EH (cell line): ENCODE measurements around the gene WASHC2A.
"Not testable (repeated sequence)": the region's sequence is repeated elsewhere in the genome, so short reads cannot be mapped to it uniquely, and the experiment has no call there.

ENCODE experiments used
- DNase-seq: peaks from one replicate; pipeline ENCODE4 v3.0.0-alpha.2; 2015; ENCODE audit warnings: low read depth

The WASHC2A gene

DNA sequence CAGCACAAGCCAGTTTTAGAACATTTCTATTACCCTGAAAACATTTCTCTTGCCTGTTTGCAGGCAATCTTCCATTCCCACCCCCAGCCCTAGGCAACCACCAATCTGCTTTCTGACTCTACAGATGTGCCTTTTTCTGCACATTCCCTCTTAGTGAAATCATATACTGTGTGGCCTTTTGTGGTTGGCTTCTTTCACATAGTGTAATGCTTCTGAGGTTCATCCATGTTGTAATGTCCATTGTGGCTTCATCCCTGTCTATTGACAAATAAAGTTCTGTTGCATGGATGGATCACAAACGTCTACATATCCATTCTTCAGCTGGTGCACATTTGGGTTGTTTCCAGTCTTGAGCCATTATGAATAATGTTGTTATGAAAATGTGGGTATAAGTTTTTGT, 77.8 kb downstream of the WASHC2A start:
- DNase-seq, result peak; percentile 35

DNA sequence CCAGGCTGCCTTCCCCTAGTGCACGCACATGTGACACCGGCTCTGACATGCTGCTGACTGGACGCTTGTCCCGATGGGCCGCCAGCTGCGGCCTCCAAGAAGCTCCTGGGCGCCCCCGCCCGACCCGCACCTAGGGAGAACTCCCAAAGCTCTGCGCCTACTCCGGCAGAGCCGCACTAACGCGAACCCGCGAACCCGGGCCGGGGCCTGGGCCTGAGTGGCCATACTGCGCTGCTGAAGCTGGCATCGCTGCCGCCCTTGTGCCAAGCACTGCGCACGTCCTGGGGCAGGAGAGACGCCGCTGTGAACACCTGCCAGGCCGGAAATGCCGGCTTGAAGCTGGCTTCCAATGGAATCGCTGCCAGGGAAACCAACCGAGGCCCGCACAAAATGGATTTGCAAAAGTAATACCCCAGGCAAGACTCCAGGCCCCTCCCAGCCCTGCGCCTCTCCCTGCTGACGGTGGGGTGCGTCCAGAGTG, 85.1 kb downstream of the WASHC2A start:
- no peak for DNase-seq

DNA sequence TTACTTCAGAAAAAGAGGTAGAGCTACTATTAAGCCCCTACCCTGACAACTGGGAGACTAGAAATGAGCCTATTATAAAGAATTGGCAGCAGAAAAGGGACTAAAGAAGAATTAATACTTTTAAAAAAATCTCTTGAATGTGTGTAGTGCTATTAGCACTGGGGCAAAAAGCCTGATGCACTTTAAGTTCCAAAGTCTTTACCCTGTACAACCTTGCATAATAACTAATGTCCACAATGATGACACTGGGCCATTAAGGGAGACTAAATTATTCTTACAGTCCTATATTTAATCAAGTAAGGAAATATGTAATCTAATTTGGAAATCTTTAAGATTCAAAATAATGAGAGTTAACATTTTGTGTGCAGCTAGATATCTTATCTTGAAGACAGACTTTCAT, 90.1 kb downstream of the WASHC2A start:
- DNase-seq, result not testable (repeated sequence)

DNA sequence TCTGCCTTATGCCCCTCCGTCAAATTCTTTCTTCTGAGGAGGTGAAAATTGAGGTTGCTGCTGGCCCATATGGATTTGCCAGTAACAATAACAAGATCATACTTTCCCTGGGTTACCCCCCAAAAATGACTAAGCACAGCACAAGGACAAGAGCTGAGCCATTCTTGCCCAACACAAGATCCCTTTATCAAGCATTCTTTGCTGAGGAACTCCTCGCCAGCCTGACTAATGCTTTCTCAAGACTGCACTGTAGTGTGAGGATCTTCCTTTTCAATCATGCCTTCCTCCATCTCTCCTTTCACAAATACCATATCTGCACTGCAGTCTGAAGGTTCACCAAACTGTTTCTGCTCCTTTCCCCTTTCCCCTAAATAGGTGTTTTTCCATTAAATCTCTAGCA, 92.1 kb downstream of the WASHC2A start:
- DNase-seq, result peak; percentile 18

DNA sequence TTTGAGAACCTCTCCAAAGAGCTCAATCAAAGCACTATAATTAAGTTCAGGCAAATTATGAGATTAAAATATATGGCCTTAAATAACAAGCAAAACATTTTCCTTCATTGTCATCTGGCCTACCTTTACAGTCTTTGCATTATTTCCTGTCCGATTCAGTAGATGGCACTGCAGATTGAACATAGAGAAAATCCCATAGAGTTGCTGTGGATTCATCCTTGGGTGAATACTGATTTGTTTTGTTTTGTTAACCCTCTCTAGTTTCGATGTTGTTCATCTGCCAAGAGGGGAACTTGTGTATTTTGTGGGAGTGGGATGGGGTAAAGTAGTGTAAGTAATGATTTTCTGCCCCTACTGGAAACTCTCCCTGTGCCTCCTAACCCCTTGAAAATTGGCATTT, 97.3 kb downstream of the WASHC2A start:
- peak; percentile 4 for DNase-seq

DNA sequence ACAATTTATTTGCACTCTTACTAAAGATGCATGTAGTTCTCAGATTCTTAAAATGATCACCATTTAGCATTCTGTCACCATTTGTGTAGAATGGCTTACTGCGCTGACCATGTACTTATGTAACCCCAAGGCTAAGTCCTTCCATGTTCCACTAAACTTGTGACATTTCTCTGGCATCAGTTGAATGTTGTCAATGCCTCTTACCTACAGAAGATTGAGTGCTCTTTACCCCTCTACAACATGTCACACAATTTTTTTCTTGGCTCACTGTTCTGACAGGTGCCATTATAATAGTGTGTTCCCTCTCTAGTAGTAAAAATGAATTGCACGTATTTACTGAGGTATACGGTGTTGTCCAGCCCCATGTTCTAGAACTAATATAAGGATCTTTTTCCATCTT, 100.1 kb downstream of the WASHC2A start:
- DNase-seq, result not testable (repeated sequence)

DNA sequence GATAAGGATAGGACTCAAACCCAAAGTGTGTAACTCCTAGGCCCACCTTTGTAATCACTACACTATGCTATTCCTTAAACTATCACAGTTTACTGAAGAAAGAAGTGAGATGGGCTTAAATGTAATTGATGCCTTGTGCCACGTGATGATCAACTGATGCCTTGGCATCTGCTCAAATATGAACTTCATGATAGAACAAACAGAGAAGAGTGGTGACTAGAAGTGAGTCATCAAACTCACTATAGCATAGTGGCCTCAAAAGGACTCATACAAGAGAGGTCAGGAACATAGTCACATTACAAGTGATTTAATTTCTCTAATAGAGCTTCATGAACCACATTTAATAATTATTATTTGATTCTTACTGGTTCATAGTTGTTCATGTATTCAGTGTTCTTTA, 101.8 kb downstream of the WASHC2A start:
- DNase-seq, result peak; percentile 81

DNA sequence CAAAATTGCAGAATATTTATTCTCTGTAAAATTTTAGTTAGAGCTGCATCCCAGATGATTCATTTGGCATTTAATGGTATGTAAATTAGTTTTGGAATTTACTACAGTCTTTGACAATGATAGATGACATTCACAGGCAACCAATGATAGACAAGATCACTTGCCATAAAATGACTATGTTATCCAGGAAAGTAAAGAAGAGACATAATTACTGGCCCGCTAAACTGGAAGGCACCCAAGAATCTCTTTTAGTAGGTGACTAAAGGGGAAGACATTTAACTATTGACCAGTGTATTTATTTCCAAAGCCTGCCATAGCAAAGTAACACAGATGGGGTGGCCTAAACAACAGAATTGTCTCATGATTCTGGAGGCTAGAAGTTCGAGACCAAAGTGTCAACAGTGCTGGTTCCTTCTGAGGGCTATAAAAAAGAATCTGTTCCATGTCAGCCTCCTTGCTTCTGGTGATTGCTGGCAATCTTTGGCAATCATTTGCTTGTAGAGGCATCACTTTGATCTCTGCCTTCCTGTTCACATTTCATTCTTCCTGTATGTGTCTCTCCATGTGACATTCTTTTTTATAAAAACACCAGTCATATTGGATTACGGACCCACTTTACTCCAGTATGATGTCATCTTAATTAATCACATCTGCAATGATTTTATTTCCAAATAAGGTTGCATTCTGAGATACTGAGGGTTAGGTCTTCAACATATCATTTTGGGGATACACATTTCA, 107.2 kb downstream of the WASHC2A start:
- peak; percentile 98 for DNase-seq
